Neural cell (in vitro differentiated cells): ENCODE data around the gene OR11A1. TPM values are rescaled to one million over a fixed set of nuclear protein-coding genes. Genes with fewer than 3 reads are reported as not detected.

Experiments used
- H2AFZ ChIP-seq: fragments of 200-600, 300-800 bp; sonication (generic), shearing (Covaris generic); 2 replicates; pipeline ENCODE4 v1.6.0; 2014; ENCODE audit warnings: low read depth, mild to moderate bottlenecking, antibody characterized with exemption, low read length, moderate library complexity
- H3F3A ChIP-seq: fragments of 200-600 bp; shearing (Covaris generic); 2 replicates; pipeline ENCODE4 v1.6.1; 2016; ENCODE audit warnings: mild to moderate bottlenecking, moderate library complexity, mixed read lengths, antibody characterized with exemption, low read length; ENCODE audit not compliant: insufficient read depth, poor library complexity, severe bottlenecking
- H3K27ac ChIP-seq: fragments of 200-600, 300-800 bp; sonication (generic), shearing (Covaris generic); 2 replicates; pipeline ENCODE4 v1.5.1; 2014; ENCODE audit warnings: mild to moderate bottlenecking, low read length, moderate library complexity
- H3K27me3 ChIP-seq: fragments of 300-800, 200-600 bp; sonication (generic), shearing (Covaris generic); 2 replicates; pipeline ENCODE4 v1.6.0; 2014; ENCODE audit warnings: mild to moderate bottlenecking, low read depth, low read length, moderate library complexity; ENCODE audit not compliant: insufficient read depth
- H3K36me3 ChIP-seq: fragments of 300-800, 200-600 bp; sonication (generic), shearing (Covaris generic); 2 replicates; pipeline ENCODE4 v1.5.1; 2014; ENCODE audit warnings: mild to moderate bottlenecking, antibody characterized with exemption, low read length, moderate library complexity; ENCODE audit not compliant: insufficient read depth
- H3K4me2 ChIP-seq: fragments of 300-800, 200-600 bp; sonication (generic), shearing (Covaris generic); 2 replicates; pipeline ENCODE4 v1.6.0; 2014; ENCODE audit warnings: mild to moderate bottlenecking, low read length
- H3K4me3 ChIP-seq: fragments of 300-800, 200-600 bp; sonication (generic), shearing (Covaris generic); 2 replicates; pipeline ENCODE4 v1.5.1; 2014; ENCODE audit warnings: mild to moderate bottlenecking, low read length, moderate library complexity
- H3K79me2 ChIP-seq: fragments of 200-600 bp; shearing (Covaris generic); replicated peaks from 2 replicates; pipeline ENCODE4 v1.6.0; 2014; ENCODE audit warnings: mild to moderate bottlenecking, low read length, moderate library complexity; ENCODE audit not compliant: insufficient read depth
- H3K9ac ChIP-seq: fragments of 300-800, 200-600 bp; sonication (generic), shearing (Covaris generic); 2 replicates; pipeline ENCODE4 v1.6.1; 2016; ENCODE audit warnings: mild to moderate bottlenecking, low read length, mixed read lengths
- H3K9me2 ChIP-seq: fragments of 200-600 bp; shearing (Covaris generic); 2 replicates; pipeline ENCODE4 v1.6.1; 2016; ENCODE audit warnings: mild to moderate bottlenecking, low read length, mixed read lengths; ENCODE audit not compliant: insufficient read depth
- H3K9me3 ChIP-seq: fragments of 200-600, 300-800 bp; sonication (generic), shearing (Covaris generic); 2 replicates; pipeline ENCODE4 v1.6.1; 2016; ENCODE audit warnings: mild to moderate bottlenecking, mixed run types, low read length, moderate library complexity, mixed read lengths
- H4K20me1 ChIP-seq: fragments of 200-600 bp; shearing (Covaris generic); 2 replicates; pipeline ENCODE4 v1.6.1; 2016; ENCODE audit warnings: mild to moderate bottlenecking, mixed run types; ENCODE audit not compliant: insufficient read depth
- EP300 ChIP-seq: fragments of 450-650 bp; conservative IDR thresholded peaks from 2 replicates; pipeline ENCODE4 v1.6.1; 2014; ENCODE audit warnings: antibody characterized with exemption, mild to moderate bottlenecking, moderate library complexity; ENCODE audit not compliant: poor library complexity, severe bottlenecking
- EZH2 ChIP-seq: fragments of 200-600, 300-800 bp; shearing (Covaris generic), sonication (generic); IDR thresholded peaks from 2 replicates; pipeline ENCODE4 v1.6.1; 2014; ENCODE audit warnings: antibody characterized with exemption, low read length, borderline replicate concordance, mild to moderate bottlenecking; ENCODE audit not compliant: insufficient read depth, poor library complexity, severe bottlenecking
- MXI1 ChIP-seq: fragments of 450-650 bp; conservative IDR thresholded peaks from 2 replicates; pipeline ENCODE4 v1.6.1; 2014; ENCODE audit warnings: antibody characterized with exemption, mild to moderate bottlenecking; ENCODE audit not compliant: poor library complexity, severe bottlenecking
- POLR2AphosphoS5 ChIP-seq: IDR thresholded peaks from 2 replicates; pipeline ENCODE4 v1.6.1; 2012
- RAD21 ChIP-seq: fragments of 450-650 bp; conservative IDR thresholded peaks from 2 replicates; pipeline ENCODE4 v1.6.1; 2014; ENCODE audit warnings: antibody characterized with exemption, mild to moderate bottlenecking, moderate library complexity
- REST ChIP-seq: IDR thresholded peaks from 2 replicates; pipeline ENCODE4 v1.6.1; 2012; ENCODE audit warnings: borderline replicate concordance
- SMC3 ChIP-seq: fragments of 450-650 bp; conservative IDR thresholded peaks from 2 replicates; pipeline ENCODE4 v1.6.1; 2014; ENCODE audit warnings: antibody characterized with exemption, mild to moderate bottlenecking, moderate library complexity; ENCODE audit not compliant: poor library complexity
- TAF1 ChIP-seq: IDR thresholded peaks from 2 replicates; pipeline ENCODE4 v1.6.1; 2012; ENCODE audit warnings: low read depth
- polyA minus RNA-seq: library from RNA; depleted of rRNA, polyadenylated mRNA; stranded (reverse); fragments of >200 nt; gene quantifications from 2 replicates; pipeline ENCODE4 v1.2.3, GENCODE V29; 2014
- polyA plus RNA-seq: library from polyadenylated mRNA; depleted of rRNA; stranded (reverse); fragments of >200 nt; gene quantifications from 2 replicates; pipeline ENCODE4 v1.2.3, GENCODE V29; 2014
- TF ChIP-seq, protein P1 (sequence below): fragments of 450-650 bp; IDR thresholded peaks from 2 replicates; pipeline ENCODE4 v1.5.1; 2014; ENCODE audit warnings: antibody characterized with exemption, mild to moderate bottlenecking, moderate library complexity; ENCODE audit not compliant: poor library complexity, severe bottlenecking

OR11A1 gene
- not detected in 2 replicates for polyA plus RNA-seq
- polyA minus RNA-seq: not detected in 2 replicates

DNA sequence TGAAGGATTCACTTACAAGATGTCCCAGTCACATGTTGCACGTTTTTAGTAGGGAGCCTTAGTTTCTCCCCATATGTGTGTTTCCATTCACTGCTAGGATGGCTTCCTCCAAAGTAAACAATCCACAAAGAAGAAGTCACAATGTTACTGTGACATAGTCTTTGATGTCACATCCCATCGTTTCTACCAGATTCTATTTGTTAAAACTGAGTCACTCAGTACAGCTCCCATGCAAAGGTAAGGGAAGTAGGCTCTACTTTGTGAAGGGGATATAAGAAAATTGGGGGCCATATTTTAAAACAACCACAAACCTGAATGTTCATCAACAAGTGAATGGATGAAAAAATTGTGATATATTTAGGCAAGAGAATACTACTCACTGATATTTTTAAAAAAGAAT lies at the start of gene OR11A1, which contains the start of gene OR2H1:
TSS of gene OR11A1 (minus strand) at position 101 of the 400 bp plus-strand sequence. CDS start 29,430 bp downstream, outside the sequence.
TSS of gene OR2H1 (plus strand) at position 185 of the 400 bp plus-strand sequence. CDS start 4,615 bp downstream, outside the sequence.
- Histone ChIP-seq H3K9me3 (no peaks in the 10 kb centered on the region), H3F3A (no peaks in the 10 kb centered on the region), H3K27ac (no peak within 1 kb of the TSS), H3K79me2 (no peaks in the 10 kb centered on the region), H3K36me3 (no peaks in the 10 kb centered on the region), H3K4me3 (no peak within 1 kb of the TSS), H3K9ac (no peak within 1 kb of the TSS), H2AFZ (no peak within 1 kb of the TSS), H3K9me2 (no peaks in the 10 kb centered on the region), H3K27me3 (no peaks in the 10 kb centered on the region), H4K20me1 (no peaks in the 10 kb centered on the region), H3K4me2 (no peak within 1 kb of the TSS)
- TF ChIP-seq SMC3: no peak
- TF ChIP-seq REST: no peak
- TF ChIP-seq, protein P1, sequence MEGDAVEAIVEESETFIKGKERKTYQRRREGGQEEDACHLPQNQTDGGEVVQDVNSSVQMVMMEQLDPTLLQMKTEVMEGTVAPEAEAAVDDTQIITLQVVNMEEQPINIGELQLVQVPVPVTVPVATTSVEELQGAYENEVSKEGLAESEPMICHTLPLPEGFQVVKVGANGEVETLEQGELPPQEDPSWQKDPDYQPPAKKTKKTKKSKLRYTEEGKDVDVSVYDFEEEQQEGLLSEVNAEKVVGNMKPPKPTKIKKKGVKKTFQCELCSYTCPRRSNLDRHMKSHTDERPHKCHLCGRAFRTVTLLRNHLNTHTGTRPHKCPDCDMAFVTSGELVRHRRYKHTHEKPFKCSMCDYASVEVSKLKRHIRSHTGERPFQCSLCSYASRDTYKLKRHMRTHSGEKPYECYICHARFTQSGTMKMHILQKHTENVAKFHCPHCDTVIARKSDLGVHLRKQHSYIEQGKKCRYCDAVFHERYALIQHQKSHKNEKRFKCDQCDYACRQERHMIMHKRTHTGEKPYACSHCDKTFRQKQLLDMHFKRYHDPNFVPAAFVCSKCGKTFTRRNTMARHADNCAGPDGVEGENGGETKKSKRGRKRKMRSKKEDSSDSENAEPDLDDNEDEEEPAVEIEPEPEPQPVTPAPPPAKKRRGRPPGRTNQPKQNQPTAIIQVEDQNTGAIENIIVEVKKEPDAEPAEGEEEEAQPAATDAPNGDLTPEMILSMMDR: no peak
- TF ChIP-seq TAF1: no peak
- no peak for TF ChIP-seq EP300
- TF ChIP-seq RAD21: no peak
- TF ChIP-seq EZH2: no peak
- no peak for TF ChIP-seq MXI1
- TF ChIP-seq POLR2AphosphoS5: no peak

DNA sequence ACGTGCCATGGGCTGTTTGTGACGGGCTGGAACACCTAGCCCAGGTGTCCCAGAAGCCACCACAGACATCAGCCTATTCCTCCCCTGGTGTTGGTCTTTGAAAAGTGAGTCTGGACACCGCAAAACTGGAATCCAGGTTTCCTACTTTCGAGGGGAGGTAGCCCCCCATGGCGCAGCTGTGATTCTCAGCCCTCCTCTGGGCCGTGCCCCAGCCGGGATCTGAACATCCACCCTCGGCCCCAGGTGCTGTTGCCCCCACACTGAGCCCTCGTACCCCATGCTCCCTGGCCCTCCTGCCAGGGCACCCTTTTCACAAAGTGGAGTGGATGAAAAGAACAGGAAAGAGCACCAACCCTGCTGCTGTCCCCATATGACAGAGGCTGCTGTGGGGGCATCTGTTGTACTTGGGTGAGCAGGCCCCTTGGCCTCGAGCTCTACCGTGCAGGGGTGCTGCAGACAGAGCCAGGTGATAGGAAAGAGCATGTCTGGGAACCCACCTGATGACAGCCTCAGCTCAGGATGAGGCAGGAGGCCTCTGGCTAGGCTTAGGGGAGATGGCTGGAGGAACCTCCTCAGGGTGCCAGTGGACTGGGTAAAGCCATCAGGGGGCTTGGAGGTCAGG lies 49.7 kb upstream of the OR11A1 start:
- TF ChIP-seq EP300: no peak
- no peak for TF ChIP-seq RAD21
- TF ChIP-seq POLR2AphosphoS5: no peak
- TF ChIP-seq, protein P1: no peak
- TF ChIP-seq TAF1: no peak
- no peak for TF ChIP-seq MXI1
- no peak for TF ChIP-seq EZH2
- no peak for TF ChIP-seq REST
- no peak for TF ChIP-seq SMC3
- Histone ChIP-seq H3K9me2 (no peaks in the 10 kb centered on the region), H3K27ac (no peak overlapping the region), H3K36me3 (no peaks in the 10 kb centered on the region), H4K20me1 (no peaks in the 10 kb centered on the region), H3K9me3 (no peaks in the 10 kb centered on the region), H3K79me2 (no peaks in the 10 kb centered on the region), H2AFZ (no peak overlapping the region), H3F3A (no peaks in the 10 kb centered on the region), H3K4me2 (no peak overlapping the region), H3K9ac (no peak overlapping the region), H3K4me3 (no peak overlapping the region), H3K27me3 (no peaks in the 10 kb centered on the region)
